ENCODE measurements around the gene GRB10. TPM values are rescaled to one million over a fixed set of nuclear protein-coding genes. Genes with fewer than 3 reads are reported as not detected.

The GRB10 gene
- total and polyA plus RNA-seq, 2 experiments from 2014 or later: 35.0 to 154 TPM

GRCh38 chr7:50783303-50783702 is 607 bp upstream of the GRB10 start:
- H3K36me3 Mint-ChIP-seq (ENCODE audit: low read depth): peaks cover 40% of the 10 kb centered on the region
- DNase-seq (ENCODE audit: low spot score) (no peak), ATAC-seq (no peak)
- Histone ChIP-seq H3K36me3 (ENCODE audit: insufficient read depth) (no peaks in the 10 kb centered on the region), H3F3A (replicated peaks; ENCODE audit: low read depth) (no peaks in the 10 kb centered on the region; the same call in 1 of the 2 replicates), H4K20me1 (replicated peaks; ENCODE audit: insufficient read depth) (peaks cover 71% of the 10 kb centered on the region), H3K27me3 (ENCODE audit: insufficient read depth) (peaks cover 10% of the 10 kb centered on the region), H3K4me1 (ENCODE audit: insufficient read depth) (peaks cover 37% of the 10 kb centered on the region), H3K4me2 (peak overlapping the region; percentile 92), H3K9me2 (ENCODE audit: insufficient read depth) (0 out of 2 replicates have a peak, but pooled peaks cover 2% of the 10 kb centered on the region), H2AFZ (no peak overlapping the region), H3K4me3 (peak overlapping the region; percentile 88), H3K27ac (ENCODE audit: low read depth) (no peak overlapping the region), H3K79me2 (replicated peaks; ENCODE audit: insufficient read depth) (peaks cover 97% of the 10 kb centered on the region)
- H3K27ac Mint-ChIP-seq: no peak overlapping the region
- H3K4me3 Mint-ChIP-seq: peak overlapping the region; percentile 73
- peaks cover 46% of the 10 kb centered on the region for H3K4me1 Mint-ChIP-seq
- H3K27me3 Mint-ChIP-seq (ENCODE audit: insufficient read depth, low read depth, poor library complexity): peaks cover 11% of the 10 kb centered on the region
- peaks cover 11% of the 10 kb centered on the region for H3K9me3 Mint-ChIP-seq
- TF ChIP-seq ZNF331 (CRISPR knock-in tag; IDR thresholded peaks at IDR 0.05; ENCODE audit: low read depth): no peak
- TF ChIP-seq EZH2 (IDR thresholded peaks at IDR 0.05; ENCODE audit: low read depth, unreplicated experiment): no peak
- TF ChIP-seq STAT1 (IDR thresholded peaks at IDR 0.05; ENCODE audit: unreplicated experiment): no peak
- TF ChIP-seq, protein P1, sequence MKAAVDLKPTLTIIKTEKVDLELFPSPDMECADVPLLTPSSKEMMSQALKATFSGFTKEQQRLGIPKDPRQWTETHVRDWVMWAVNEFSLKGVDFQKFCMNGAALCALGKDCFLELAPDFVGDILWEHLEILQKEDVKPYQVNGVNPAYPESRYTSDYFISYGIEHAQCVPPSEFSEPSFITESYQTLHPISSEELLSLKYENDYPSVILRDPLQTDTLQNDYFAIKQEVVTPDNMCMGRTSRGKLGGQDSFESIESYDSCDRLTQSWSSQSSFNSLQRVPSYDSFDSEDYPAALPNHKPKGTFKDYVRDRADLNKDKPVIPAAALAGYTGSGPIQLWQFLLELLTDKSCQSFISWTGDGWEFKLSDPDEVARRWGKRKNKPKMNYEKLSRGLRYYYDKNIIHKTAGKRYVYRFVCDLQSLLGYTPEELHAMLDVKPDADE (IDR thresholded peaks at IDR 0.05): no peak
- no peak for TF ChIP-seq ZNF114 (CRISPR knock-in tag; IDR thresholded peaks at IDR 0.05)
- TF ChIP-seq CREB1 (CRISPR knock-in tag; IDR thresholded peaks at IDR 0.05; ENCODE audit: low read depth): no peak
- no peak for TF ChIP-seq NANOG (IDR thresholded peaks at IDR 0.05; ENCODE audit: borderline replicate concordance)
- TF ChIP-seq REST (IDR thresholded peaks at IDR 0.05; ENCODE audit: unreplicated experiment): no peak
- TF ChIP-seq POLR2AphosphoS5 (IDR thresholded peaks at IDR 0.05; ENCODE audit: low read depth): no peak
- no peak for TF ChIP-seq EZH2phosphoT487 (IDR thresholded peaks at IDR 0.05; ENCODE audit: unreplicated experiment)
- TF ChIP-seq, protein P2, sequence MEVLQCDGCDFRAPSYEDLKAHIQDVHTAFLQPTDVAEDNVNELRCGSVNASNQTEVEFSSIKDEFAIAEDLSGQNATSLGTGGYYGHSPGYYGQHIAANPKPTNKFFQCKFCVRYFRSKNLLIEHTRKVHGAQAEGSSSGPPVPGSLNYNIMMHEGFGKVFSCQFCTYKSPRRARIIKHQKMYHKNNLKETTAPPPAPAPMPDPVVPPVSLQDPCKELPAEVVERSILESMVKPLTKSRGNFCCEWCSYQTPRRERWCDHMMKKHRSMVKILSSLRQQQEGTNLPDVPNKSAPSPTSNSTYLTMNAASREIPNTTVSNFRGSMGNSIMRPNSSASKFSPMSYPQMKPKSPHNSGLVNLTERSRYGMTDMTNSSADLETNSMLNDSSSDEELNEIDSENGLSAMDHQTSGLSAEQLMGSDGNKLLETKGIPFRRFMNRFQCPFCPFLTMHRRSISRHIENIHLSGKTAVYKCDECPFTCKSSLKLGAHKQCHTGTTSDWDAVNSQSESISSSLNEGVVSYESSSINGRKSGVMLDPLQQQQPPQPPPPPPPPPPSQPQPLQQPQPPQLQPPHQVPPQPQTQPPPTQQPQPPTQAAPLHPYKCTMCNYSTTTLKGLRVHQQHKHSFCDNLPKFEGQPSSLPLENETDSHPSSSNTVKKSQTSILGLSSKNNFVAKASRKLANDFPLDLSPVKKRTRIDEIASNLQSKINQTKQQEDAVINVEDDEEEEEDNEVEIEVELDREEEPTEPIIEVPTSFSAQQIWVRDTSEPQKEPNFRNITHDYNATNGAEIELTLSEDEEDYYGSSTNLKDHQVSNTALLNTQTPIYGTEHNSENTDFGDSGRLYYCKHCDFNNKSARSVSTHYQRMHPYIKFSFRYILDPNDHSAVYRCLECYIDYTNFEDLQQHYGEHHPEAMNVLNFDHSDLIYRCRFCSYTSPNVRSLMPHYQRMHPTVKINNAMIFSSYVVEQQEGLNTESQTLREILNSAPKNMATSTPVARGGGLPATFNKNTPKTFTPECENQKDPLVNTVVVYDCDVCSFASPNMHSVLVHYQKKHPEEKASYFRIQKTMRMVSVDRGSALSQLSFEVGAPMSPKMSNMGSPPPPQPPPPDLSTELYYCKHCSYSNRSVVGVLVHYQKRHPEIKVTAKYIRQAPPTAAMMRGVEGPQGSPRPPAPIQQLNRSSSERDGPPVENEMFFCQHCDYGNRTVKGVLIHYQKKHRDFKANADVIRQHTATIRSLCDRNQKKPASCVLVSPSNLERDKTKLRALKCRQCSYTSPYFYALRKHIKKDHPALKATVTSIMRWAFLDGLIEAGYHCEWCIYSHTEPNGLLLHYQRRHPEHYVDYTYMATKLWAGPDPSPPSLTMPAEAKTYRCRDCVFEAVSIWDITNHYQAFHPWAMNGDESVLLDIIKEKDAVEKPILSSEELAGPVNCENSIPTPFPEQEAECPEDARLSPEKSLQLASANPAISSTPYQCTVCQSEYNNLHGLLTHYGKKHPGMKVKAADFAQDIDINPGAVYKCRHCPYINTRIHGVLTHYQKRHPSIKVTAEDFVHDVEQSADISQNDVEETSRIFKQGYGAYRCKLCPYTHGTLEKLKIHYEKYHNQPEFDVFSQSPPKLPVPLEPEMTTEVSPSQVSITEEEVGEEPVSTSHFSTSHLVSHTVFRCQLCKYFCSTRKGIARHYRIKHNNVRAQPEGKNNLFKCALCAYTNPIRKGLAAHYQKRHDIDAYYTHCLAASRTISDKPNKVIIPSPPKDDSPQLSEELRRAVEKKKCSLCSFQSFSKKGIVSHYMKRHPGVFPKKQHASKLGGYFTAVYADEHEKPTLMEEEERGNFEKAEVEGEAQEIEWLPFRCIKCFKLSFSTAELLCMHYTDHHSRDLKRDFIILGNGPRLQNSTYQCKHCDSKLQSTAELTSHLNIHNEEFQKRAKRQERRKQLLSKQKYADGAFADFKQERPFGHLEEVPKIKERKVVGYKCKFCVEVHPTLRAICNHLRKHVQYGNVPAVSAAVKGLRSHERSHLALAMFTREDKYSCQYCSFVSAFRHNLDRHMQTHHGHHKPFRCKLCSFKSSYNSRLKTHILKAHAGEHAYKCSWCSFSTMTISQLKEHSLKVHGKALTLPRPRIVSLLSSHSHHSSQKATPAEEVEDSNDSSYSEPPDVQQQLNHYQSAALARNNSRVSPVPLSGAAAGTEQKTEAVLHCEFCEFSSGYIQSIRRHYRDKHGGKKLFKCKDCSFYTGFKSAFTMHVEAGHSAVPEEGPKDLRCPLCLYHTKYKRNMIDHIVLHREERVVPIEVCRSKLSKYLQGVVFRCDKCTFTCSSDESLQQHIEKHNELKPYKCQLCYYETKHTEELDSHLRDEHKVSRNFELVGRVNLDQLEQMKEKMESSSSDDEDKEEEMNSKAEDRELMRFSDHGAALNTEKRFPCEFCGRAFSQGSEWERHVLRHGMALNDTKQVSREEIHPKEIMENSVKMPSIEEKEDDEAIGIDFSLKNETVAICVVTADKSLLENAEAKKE (CRISPR knock-in tag; IDR thresholded peaks at IDR 0.05): no peak
- TF ChIP-seq, protein P3, sequence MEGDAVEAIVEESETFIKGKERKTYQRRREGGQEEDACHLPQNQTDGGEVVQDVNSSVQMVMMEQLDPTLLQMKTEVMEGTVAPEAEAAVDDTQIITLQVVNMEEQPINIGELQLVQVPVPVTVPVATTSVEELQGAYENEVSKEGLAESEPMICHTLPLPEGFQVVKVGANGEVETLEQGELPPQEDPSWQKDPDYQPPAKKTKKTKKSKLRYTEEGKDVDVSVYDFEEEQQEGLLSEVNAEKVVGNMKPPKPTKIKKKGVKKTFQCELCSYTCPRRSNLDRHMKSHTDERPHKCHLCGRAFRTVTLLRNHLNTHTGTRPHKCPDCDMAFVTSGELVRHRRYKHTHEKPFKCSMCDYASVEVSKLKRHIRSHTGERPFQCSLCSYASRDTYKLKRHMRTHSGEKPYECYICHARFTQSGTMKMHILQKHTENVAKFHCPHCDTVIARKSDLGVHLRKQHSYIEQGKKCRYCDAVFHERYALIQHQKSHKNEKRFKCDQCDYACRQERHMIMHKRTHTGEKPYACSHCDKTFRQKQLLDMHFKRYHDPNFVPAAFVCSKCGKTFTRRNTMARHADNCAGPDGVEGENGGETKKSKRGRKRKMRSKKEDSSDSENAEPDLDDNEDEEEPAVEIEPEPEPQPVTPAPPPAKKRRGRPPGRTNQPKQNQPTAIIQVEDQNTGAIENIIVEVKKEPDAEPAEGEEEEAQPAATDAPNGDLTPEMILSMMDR (conservative IDR thresholded peaks at IDR 0.05; ENCODE audit: low read depth in 2 of 2): no peak
- no peak for TF ChIP-seq JUNB (IDR thresholded peaks at IDR 0.05; ENCODE audit: unreplicated experiment)

All from GM23338 (cell line).